Measurements from ENCODE around the gene RNU7-1.
A peak's percentile ranks its signal among the peaks of the same experiment; 100 is the strongest.

The RNU7-1 gene

DNA sequence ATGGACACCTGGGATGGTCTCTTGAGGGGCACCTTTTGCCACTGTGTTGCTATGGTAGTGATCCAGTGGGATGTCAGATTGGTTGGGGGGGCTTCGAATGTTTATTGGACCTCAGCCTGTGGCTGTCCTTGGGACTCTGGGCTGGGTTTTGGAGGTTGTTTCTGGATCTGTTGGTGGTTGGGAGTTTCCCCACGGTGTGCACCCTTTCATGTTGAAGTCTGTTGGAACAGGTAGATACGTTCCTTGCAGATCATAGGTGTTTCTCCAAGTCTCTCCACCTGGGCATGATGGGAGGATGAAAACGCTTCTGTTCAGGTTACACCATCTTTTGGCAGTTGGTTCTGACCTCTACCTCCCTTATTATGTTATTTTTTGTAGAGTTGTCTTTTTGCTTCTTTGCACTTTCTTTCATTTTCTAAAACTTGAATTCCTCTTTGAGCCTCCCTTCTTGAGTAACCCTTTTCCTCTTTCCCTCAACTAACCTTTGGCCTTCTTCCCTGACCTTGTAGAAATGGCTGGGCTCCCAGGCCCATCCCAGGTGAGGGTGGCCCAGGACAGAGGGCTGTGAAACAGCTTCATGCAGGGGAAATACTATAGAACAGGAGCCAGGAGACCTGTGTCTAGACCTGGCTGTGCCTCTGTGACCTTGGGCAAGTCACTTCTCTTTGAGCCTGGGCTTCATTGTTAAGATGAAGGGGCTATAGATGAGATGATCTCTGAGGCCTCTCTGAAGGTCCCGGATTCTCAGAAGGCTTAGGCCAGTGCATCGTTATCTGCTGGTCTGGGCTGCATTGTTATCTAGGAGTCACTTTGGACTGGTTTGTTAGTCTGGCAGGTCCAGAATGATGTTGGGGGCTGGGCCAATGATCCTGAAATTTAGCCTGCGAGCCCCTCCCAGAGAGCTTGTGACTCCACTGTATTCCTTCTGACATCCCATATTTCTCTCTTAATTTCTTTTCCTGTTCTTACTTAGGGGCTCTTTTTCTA is 13.9 kb upstream of the RNU7-1 start:
- Histone ChIP-seq H3K27me3 (ENCODE audit: control insufficient read depth, insufficient read depth, low read length) (no peaks in the 10 kb centered on the region), H3K27ac (ENCODE audit: low read length) (no peak overlapping the region), H3K9me3 (ENCODE audit: control insufficient read depth, insufficient read depth, low read length) (no peaks in the 10 kb centered on the region), H3K36me3 (ENCODE audit: control insufficient read depth, insufficient read depth, low read length) (peaks cover 5% of the 10 kb centered on the region), H3K4me1 (ENCODE audit: control insufficient read depth, insufficient read depth, low read length) (peaks cover 3% of the 10 kb centered on the region; the same call in 1 of the 2 replicates), H3K4me3 (ENCODE audit: low read length) (peak overlapping the region; percentile 77; the same call in 1 of the 2 replicates)
- DNase-seq (ENCODE audit: low read depth, low spot score) = no peak
- WGBS (ENCODE audit: insufficient coverage, insufficient read length) = no CpG with 5 or more reads among the region's 7 CpGs

DNA sequence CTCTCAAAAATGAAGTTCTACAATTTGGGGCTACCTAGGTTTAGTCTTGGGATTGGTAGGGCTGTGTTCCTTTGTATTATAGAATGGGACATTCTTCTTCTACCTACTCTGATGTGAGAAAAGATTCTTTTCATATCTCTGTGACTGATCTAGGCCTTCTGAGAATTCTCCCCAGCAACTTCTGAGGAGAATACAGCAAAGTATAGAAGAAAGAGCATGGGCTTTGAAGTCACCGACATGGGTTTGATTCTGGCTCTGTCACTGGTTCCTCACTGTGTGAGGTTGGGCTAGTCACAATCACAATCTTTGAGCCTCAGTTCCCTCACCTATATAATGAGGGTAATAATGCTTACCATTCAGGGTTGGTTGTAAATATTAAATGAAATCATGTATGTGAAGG is 10.8 kb upstream of the RNU7-1 start:
- no peaks in the 10 kb centered on the region for H3K27me3 ChIP-seq (ENCODE audit: control insufficient read depth, insufficient read depth, low read length)
- no peak overlapping the region for H3K4me3 ChIP-seq (ENCODE audit: low read length)
- WGBS (ENCODE audit: insufficient coverage, insufficient read length) = no CpG with 5 or more reads among the region's 1 CpG
- DNase-seq (ENCODE audit: low read depth, low spot score) = no peak
- peaks cover 6% of the 10 kb centered on the region for H3K4me1 ChIP-seq (ENCODE audit: control insufficient read depth, insufficient read depth, low read length)
- H3K27ac ChIP-seq (ENCODE audit: low read length) = no peak overlapping the region
- no peaks in the 10 kb centered on the region for H3K9me3 ChIP-seq (ENCODE audit: control insufficient read depth, insufficient read depth, low read length)
- peaks cover 14% of the 10 kb centered on the region for H3K36me3 ChIP-seq (ENCODE audit: control insufficient read depth, insufficient read depth, low read length)

DNA sequence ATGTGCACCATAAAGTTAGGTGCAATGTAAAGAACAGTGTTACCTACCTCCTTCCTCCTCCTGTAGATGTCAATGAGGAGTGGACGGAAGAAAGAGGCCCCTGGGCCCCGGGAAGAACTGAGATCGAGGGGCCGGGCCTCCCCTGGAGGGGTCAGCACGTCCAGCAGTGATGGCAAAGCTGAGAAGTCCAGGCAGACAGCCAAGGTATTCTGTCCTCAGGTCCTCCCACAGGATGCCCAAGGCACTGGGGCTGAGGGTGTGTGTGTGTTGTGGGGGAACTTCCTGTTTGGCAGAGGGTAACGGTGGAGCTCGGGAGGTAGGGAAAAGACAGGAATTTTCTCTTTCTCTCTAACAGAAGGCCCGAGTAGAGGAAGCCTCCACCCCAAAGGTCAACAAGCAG is 9.5 kb upstream of the RNU7-1 start:
- DNase-seq (ENCODE audit: low read depth, low spot score) = no peak
- Histone ChIP-seq H3K9me3 (ENCODE audit: control insufficient read depth, insufficient read depth, low read length) (no peaks in the 10 kb centered on the region), H3K4me3 (ENCODE audit: low read length) (no peak overlapping the region), H3K36me3 (ENCODE audit: control insufficient read depth, insufficient read depth, low read length) (peaks cover 17% of the 10 kb centered on the region), H3K4me1 (ENCODE audit: control insufficient read depth, insufficient read depth, low read length) (peaks cover 6% of the 10 kb centered on the region), H3K27ac (ENCODE audit: low read length) (no peak overlapping the region), H3K27me3 (ENCODE audit: control insufficient read depth, insufficient read depth, low read length) (no peaks in the 10 kb centered on the region)
- WGBS (ENCODE audit: insufficient coverage, insufficient read length) = no CpG with 5 or more reads among the region's 8 CpGs

DNA sequence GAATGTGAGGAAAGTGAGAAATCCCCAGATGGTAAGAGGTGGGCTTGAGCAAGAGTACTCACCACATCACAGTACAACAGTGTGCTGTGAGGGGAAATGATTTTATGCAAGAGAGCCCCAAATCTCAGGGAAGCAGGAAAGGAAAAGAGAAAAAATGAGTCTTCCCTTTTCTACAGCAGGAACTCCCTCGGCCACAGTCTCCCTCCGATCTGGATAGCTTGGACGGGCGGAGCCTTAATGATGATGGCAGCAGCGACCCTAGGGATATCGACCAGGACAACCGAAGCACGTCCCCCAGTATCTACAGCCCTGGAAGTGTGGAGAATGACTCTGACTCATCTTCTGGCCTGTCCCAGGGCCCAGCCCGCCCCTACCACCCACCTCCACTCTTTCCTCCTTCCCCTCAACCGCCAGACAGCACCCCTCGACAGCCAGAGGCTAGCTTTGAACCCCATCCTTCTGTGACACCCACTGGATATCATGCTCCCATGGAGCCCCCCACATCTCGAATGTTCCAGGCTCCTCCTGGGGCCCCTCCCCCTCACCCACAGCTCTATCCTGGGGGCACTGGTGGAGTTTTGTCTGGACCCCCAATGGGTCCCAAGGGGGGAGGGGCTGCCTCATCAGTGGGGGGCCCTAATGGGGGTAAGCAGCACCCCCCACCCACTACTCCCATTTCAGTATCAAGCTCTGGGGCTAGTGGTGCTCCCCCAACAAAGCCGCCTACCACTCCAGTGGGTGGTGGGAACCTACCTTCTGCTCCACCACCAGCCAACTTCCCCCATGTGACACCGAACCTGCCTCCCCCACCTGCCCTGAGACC is 8.0 kb upstream of the RNU7-1 start:
- H3K9me3 ChIP-seq (ENCODE audit: control insufficient read depth, insufficient read depth, low read length) = no peaks in the 10 kb centered on the region
- H3K27ac ChIP-seq (ENCODE audit: low read length) = no peak overlapping the region
- WGBS (ENCODE audit: insufficient coverage, insufficient read length) = no CpG with 5 or more reads among the region's 14 CpGs
- no peak for DNase-seq (ENCODE audit: low read depth, low spot score)
- no peak overlapping the region for H3K4me3 ChIP-seq (ENCODE audit: low read length)
- peaks cover 3% of the 10 kb centered on the region for H3K4me1 ChIP-seq (ENCODE audit: control insufficient read depth, insufficient read depth, low read length)
- peaks cover 17% of the 10 kb centered on the region for H3K36me3 ChIP-seq (ENCODE audit: control insufficient read depth, insufficient read depth, low read length)
- H3K27me3 ChIP-seq (ENCODE audit: control insufficient read depth, insufficient read depth, low read length) = no peaks in the 10 kb centered on the region

DNA sequence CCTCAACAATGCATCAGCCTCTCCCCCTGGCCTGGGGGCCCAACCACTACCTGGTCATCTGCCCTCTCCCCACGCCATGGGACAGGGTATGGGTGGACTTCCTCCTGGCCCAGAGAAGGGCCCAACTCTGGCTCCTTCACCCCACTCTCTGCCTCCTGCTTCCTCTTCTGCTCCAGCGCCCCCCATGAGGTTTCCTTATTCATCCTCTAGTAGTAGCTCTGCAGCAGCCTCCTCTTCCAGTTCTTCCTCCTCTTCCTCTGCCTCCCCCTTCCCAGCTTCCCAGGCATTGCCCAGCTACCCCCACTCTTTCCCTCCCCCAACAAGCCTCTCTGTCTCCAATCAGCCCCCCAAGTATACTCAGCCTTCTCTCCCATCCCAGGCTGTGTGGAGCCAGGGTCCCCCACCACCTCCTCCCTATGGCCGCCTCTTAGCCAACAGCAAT is 7.4 kb upstream of the RNU7-1 start:
- H3K27me3 ChIP-seq (ENCODE audit: control insufficient read depth, insufficient read depth, low read length) = no peaks in the 10 kb centered on the region
- H3K4me1 ChIP-seq (ENCODE audit: control insufficient read depth, insufficient read depth, low read length) = peaks cover 3% of the 10 kb centered on the region
- H3K9me3 ChIP-seq (ENCODE audit: control insufficient read depth, insufficient read depth, low read length) = no peaks in the 10 kb centered on the region
- no peak for DNase-seq (ENCODE audit: low read depth, low spot score)
- no CpG with 5 or more reads among the region's 3 CpGs for WGBS (ENCODE audit: insufficient coverage, insufficient read length)
- H3K27ac ChIP-seq (ENCODE audit: low read length) = no peak overlapping the region
- peaks cover 20% of the 10 kb centered on the region for H3K36me3 ChIP-seq (ENCODE audit: control insufficient read depth, insufficient read depth, low read length)
- no peak overlapping the region for H3K4me3 ChIP-seq (ENCODE audit: low read length)

DNA sequence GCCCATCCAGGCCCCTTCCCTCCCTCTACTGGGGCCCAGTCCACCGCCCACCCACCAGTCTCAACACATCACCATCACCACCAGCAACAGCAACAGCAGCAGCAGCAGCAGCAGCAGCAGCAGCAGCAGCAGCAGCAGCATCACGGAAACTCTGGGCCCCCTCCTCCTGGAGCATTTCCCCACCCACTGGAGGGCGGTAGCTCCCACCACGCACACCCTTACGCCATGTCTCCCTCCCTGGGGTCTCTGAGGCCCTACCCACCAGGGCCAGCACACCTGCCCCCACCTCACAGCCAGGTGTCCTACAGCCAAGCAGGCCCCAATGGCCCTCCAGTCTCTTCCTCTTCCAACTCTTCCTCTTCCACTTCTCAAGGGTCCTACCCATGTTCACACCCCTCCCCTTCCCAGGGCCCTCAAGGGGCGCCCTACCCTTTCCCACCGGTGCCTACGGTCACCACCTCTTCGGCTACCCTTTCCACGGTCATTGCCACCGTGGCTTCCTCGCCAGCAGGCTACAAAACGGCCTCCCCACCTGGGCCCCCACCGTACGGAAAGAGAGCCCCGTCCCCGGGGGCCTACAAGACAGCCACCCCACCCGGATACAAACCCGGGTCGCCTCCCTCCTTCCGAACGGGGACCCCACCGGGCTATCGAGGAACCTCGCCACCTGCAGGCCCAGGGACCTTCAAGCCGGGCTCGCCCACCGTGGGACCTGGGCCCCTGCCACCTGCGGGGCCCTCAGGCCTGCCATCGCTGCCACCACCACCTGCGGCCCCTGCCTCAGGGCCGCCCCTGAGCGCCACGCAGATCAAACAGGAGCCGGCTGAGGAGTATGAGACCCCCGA is 6.8 kb upstream of the RNU7-1 start:
- H3K9me3 ChIP-seq (ENCODE audit: control insufficient read depth, insufficient read depth, low read length) = no peaks in the 10 kb centered on the region
- peaks cover 3% of the 10 kb centered on the region for H3K4me1 ChIP-seq (ENCODE audit: control insufficient read depth, insufficient read depth, low read length)
- H3K36me3 ChIP-seq (ENCODE audit: control insufficient read depth, insufficient read depth, low read length) = peaks cover 24% of the 10 kb centered on the region
- no peak overlapping the region for H3K27ac ChIP-seq (ENCODE audit: low read length)
- H3K4me3 ChIP-seq (ENCODE audit: low read length) = peak overlapping the region; percentile 38; the same call in 1 of the 2 replicates
- no CpG with 5 or more reads among the region's 36 CpGs for WGBS (ENCODE audit: insufficient coverage, insufficient read length)
- no peaks in the 10 kb centered on the region for H3K27me3 ChIP-seq (ENCODE audit: control insufficient read depth, insufficient read depth, low read length)
- DNase-seq (ENCODE audit: low read depth, low spot score) = no peak

DNA sequence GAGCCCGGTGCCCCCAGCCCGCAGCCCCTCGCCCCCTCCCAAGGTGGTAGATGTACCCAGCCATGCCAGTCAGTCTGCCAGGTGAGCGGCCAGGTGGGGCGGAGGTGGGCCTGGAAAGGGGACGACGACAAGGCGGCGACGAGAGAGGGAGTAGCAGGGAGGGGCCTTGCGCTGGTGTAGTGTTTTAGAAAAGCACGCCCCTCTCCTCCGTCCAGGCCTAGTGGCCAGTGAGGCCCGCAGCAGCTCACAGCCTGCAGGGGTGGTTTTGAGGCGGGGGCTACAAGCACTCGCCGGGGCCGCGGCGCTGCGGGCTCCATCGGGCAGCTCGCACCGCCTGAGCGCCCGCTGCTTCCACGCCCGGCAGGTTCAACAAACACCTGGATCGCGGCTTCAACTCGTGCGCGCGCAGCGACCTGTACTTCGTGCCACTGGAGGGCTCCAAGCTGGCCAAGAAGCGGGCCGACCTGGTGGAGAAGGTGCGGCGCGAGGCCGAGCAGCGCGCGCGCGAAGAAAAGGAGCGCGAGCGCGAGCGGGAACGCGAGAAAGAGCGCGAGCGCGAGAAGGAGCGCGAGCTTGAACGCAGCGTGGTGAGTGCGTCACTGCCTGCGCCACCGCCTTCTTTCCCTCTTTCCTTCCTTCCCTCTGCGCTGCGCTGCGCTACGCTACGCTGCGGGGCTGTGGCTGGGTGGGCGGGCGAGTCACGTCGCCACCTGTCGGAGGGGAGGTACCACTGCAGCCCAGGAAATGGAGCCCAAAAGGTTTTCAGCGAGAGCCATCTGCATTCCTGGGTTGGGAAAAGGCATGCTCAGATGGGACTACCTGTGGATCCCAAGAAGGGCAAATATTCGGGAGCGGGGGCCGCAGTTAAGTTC is 5.9 kb upstream of the RNU7-1 start:
- WGBS (ENCODE audit: insufficient coverage, insufficient read length) = no CpG with 5 or more reads among the region's 80 CpGs
- DNase-seq (ENCODE audit: low read depth, low spot score) = peak; percentile 92
- H3K27me3 ChIP-seq (ENCODE audit: control insufficient read depth, insufficient read depth, low read length) = no peaks in the 10 kb centered on the region
- H3K27ac ChIP-seq (ENCODE audit: low read length) = no peak overlapping the region
- H3K9me3 ChIP-seq (ENCODE audit: control insufficient read depth, insufficient read depth, low read length) = no peaks in the 10 kb centered on the region
- peaks cover 3% of the 10 kb centered on the region for H3K4me1 ChIP-seq (ENCODE audit: control insufficient read depth, insufficient read depth, low read length)
- peak overlapping the region; percentile 38; the same call in 1 of the 2 replicates for H3K4me3 ChIP-seq (ENCODE audit: low read length)
- H3K36me3 ChIP-seq (ENCODE audit: control insufficient read depth, insufficient read depth, low read length) = peaks cover 24% of the 10 kb centered on the region

DNA sequence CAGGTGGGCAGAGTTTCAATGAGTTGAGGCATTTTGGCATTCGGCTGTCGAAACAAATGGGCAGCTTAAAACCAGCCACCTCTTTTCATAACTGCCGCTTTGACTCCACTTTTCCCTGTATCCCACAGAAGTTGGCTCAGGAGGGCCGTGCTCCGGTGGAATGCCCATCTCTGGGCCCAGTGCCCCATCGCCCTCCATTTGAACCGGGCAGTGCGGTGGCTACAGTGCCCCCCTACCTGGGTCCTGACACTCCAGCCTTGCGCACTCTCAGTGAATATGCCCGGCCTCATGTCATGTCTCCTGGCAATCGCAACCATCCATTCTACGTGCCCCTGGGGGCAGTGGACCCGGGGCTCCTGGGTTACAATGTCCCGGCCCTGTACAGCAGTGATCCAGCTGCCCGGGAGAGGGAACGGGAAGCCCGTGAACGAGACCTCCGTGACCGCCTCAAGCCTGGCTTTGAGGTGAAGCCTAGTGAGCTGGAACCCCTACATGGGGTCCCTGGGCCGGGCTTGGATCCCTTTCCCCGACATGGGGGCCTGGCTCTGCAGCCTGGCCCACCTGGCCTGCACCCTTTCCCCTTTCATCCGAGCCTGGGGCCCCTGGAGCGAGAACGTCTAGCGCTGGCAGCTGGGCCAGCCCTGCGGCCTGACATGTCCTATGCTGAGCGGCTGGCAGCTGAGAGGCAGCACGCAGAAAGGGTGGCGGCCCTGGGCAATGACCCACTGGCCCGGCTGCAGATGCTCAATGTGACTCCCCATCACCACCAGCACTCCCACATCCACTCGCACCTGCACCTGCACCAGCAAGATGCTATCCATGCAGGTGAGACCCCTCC is 5.0 kb upstream of the RNU7-1 start:
- no CpG with 5 or more reads among the region's 32 CpGs for WGBS (ENCODE audit: insufficient coverage, insufficient read length)
- peaks cover 24% of the 10 kb centered on the region for H3K36me3 ChIP-seq (ENCODE audit: control insufficient read depth, insufficient read depth, low read length)

DNA sequence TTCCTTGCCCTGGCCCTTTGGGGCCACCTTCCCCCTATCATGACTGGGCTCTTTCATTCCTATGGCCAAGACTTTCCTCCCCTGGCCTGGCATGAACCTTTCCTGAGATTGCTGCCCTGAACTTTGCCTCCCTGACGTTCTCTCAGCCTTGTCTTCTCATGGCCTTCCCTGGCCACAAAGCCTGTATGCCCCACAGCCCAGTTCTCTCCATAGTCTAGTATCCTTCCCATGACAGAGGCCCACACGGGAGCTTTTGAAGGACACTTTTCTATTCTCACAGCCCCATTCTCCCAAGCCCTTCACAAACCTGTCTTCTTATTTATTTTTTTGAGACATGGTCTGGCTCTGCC is 4.5 kb upstream of the RNU7-1 start:
- Histone ChIP-seq H3K4me3 (ENCODE audit: low read length) (no peak overlapping the region), H3K36me3 (ENCODE audit: control insufficient read depth, insufficient read depth, low read length) (peaks cover 22% of the 10 kb centered on the region)
- no CpG with 5 or more reads among the region's 2 CpGs for WGBS (ENCODE audit: insufficient coverage, insufficient read length)

More for the DNA sequence above, 5.0 kb upstream of the RNU7-1 start:
- Histone ChIP-seq H3K27me3 (ENCODE audit: control insufficient read depth, insufficient read depth, low read length) (no peaks in the 10 kb centered on the region), H3K4me3 (ENCODE audit: low read length) (no peak overlapping the region; the same call in 1 of the 2 replicates), H3K9me3 (ENCODE audit: control insufficient read depth, insufficient read depth, low read length) (no peaks in the 10 kb centered on the region), H3K27ac (ENCODE audit: low read length) (no peak overlapping the region), H3K4me1 (ENCODE audit: control insufficient read depth, insufficient read depth, low read length) (peaks cover 3% of the 10 kb centered on the region)
- no peak for DNase-seq (ENCODE audit: low read depth, low spot score)

More for the DNA sequence above, 4.5 kb upstream of the RNU7-1 start:
- H3K9me3 ChIP-seq (ENCODE audit: control insufficient read depth, insufficient read depth, low read length) = no peaks in the 10 kb centered on the region
- no peak overlapping the region for H3K27ac ChIP-seq (ENCODE audit: low read length)
- no peak for DNase-seq (ENCODE audit: low read depth, low spot score)
- no peaks in the 10 kb centered on the region for H3K27me3 ChIP-seq (ENCODE audit: control insufficient read depth, insufficient read depth, low read length)
- H3K4me1 ChIP-seq (ENCODE audit: control insufficient read depth, insufficient read depth, low read length) = peaks cover 3% of the 10 kb centered on the region
